Muscle of leg (tissue), 11 donors: ENCODE results near the gene DEFB132. TPM values are rescaled to one million over a fixed set of nuclear protein-coding genes. Genes with fewer than 3 reads are reported as not detected.
"Not testable (repeated sequence)": the region's sequence is repeated elsewhere in the genome, so short reads cannot be mapped to it uniquely, and the experiment has no call there.

Experiments
- DNase-seq: peaks from one replicate; pipeline ENCODE4 v3.0.0; 2013
- H3K27ac ChIP-seq: one replicate; pipeline ENCODE4 v1.5.1; 2013; ENCODE audit warnings: mild to moderate bottlenecking, low read length, control low read depth
- H3K27me3 ChIP-seq: one replicate; pipeline ENCODE4 v1.6.1; 2013; ENCODE audit warnings: low read length; ENCODE audit not compliant: control insufficient read depth, insufficient read depth
- H3K36me3 ChIP-seq: one replicate; pipeline ENCODE4 v1.6.1; 2013; ENCODE audit warnings: low read length; ENCODE audit not compliant: control insufficient read depth, insufficient read depth
- H3K4me1 ChIP-seq: one replicate; pipeline ENCODE4 v1.6.1; 2013; ENCODE audit warnings: low read length; ENCODE audit not compliant: control insufficient read depth, insufficient read depth
- H3K4me3 ChIP-seq: one replicate; pipeline ENCODE4 v1.5.1; 2013; ENCODE audit warnings: low read length, control low read depth
- H3K9me3 ChIP-seq: replicated peaks from 2 replicates; pipeline ENCODE4 v1.6.1; 2013; ENCODE audit warnings: low read depth, low read length; ENCODE audit not compliant: control insufficient read depth
- WGBS: methylation state at CpG from one replicate; pipeline ENCODE4 v1.1.5; 2013; ENCODE audit warnings: missing lambda C conversion rate; ENCODE audit not compliant: insufficient coverage; 5-methylcytosine and 5-hydroxymethylcytosine counted together
- polyA plus RNA-seq, 8 donors: library from polyadenylated mRNA; unstranded; fragments of 120-200 nt; gene quantifications; one replicate each; pipeline versions ENCODE4 v1.2.1 to v1.2.3, GENCODE V29; 2013; ENCODE audit warnings: inconsistent platforms in 1 of 8, low replicate concordance in 1 of 8; ENCODE audit not compliant: insufficient read length in 8 of 8, insufficient read depth in 1 of 8
- total RNA-seq: library from RNA; stranded (reverse); fragments of 120-200 nt; gene quantifications from one replicate; pipeline ENCODE4 v1.2.4, GENCODE V29; 2013

The DEFB132 gene
- total and polyA plus RNA-seq, 9 donors = not detected

GRCh38 chr20:226958-227357 is 30.6 kb upstream of the DEFB132 start, which contains the start of gene DEFB129:
Gene DEFB129, plus strand, starts transcription at chr20:227258. Its CDS starts 31 bp downstream, at chr20:227289.
- Histone ChIP-seq H3K36me3 (no peaks in the 10 kb centered on the region), H3K27ac (no peak within 1 kb of the TSS)
- WGBS = 65% methylated on average over 2 of the region's 3 CpGs

DNA sequence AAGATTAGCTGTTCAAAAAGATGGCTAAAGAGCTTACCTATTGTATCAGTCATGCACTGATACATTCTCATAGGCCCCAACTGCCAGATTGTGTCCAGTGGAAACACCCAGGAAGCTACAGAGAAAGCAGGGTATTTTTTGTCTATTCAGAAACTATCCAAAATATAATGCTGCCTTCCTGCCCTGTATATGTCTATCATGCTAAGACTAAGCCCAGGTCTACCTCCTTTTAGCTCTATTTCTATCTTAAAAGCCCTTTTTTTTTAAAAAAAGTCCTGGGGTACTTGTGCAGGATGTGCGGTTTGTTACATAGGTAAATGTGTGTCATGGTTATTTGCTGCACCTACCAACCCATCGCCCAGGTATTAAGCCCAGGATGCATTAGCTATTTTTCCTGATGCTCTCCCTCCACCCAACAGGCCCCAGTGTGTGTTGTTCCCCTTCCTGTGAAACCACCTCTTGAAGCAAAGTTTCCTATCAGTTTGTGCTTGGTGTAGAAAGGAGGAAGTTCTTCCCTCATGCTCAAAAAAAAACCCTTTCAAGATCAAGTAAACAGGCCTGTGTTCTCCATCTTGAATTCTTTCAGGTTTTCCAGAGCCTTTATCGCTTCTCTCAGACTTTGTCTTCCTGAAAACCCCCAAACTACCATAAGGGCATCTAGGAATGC is 30.0 kb upstream of the DEFB132 start:
- peak; percentile 36 for DNase-seq
- Histone ChIP-seq H3K27me3 (no peaks in the 10 kb centered on the region), H3K36me3 (no peaks in the 10 kb centered on the region), H3K4me3 (no peak overlapping the region), H3K4me1 (no peaks in the 10 kb centered on the region), H3K27ac (no peak overlapping the region), H3K9me3 (no peaks in the 10 kb centered on the region)
- WGBS = no CpG with 5 or more reads among the region's 3 CpGs

More at GRCh38 chr20:226958-227357, 30.6 kb upstream of the DEFB132 start, which contains the start of gene DEFB129:
- Histone ChIP-seq H3K9me3 (no peaks in the 10 kb centered on the region), H3K27me3 (no peaks in the 10 kb centered on the region), H3K4me3 (no peak within 1 kb of the TSS), H3K4me1 (no peaks in the 10 kb centered on the region)
- no peak for DNase-seq

DNA sequence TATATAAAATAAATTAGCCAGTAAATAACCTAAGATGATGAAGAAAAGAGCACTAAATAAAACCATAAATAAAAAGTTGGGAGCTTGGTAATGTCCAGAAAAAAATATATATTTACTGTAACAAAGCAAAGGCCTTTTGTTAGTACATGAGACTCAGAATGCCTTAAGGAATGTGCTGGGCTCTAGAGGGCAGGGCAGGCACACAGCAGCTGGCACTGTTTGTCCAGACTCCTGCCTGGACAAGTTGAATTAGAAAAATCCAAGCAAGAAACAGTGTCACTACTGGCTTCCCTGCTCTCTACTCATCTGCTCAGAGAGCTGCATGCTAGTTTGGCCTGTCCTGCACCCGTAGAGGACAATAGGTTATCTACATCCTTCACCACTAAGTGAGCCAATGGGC is 21.6 kb upstream of the DEFB132 start:
- H3K9me3 ChIP-seq = no peaks in the 10 kb centered on the region
- H3K27me3 ChIP-seq = no peaks in the 10 kb centered on the region
- no CpG with 5 or more reads among the region's 1 CpG for WGBS
- no peak overlapping the region for H3K4me3 ChIP-seq
- no peaks in the 10 kb centered on the region for H3K4me1 ChIP-seq
- no peak overlapping the region for H3K27ac ChIP-seq
- no peaks in the 10 kb centered on the region for H3K36me3 ChIP-seq
- DNase-seq = peak; percentile 23

GRCh38 chr20:237489-237888 is 20.0 kb upstream of the DEFB132 start:
- no peaks in the 10 kb centered on the region for H3K36me3 ChIP-seq
- WGBS = 0% methylated on average over 1 of the region's 4 CpGs
- H3K4me3 ChIP-seq = no peak overlapping the region
- no peak overlapping the region for H3K27ac ChIP-seq
- no peaks in the 10 kb centered on the region for H3K4me1 ChIP-seq
- peak; percentile 38 for DNase-seq
- no peaks in the 10 kb centered on the region for H3K9me3 ChIP-seq
- H3K27me3 ChIP-seq = no peaks in the 10 kb centered on the region

- Histone ChIP-seq H3K4me1 (no peaks in the 10 kb centered on the region), H3K9me3 (no peaks in the 10 kb centered on the region), H3K4me3 (no peak overlapping the region), H3K27ac (no peak overlapping the region), H3K27me3 (no peaks in the 10 kb centered on the region), H3K36me3 (no peaks in the 10 kb centered on the region)
- peak; percentile 11 for DNase-seq
- WGBS = no CpG with 5 or more reads among the region's 3 CpGs
These were observed 19.6 kb upstream of the DEFB132 start for GRCh38 chr20:237929-238328.

GRCh38 chr20:242905-243304 is 14.6 kb upstream of the DEFB132 start:
- Histone ChIP-seq H3K9me3 (peaks cover 2% of the 10 kb centered on the region), H3K4me1 (no peaks in the 10 kb centered on the region), H3K4me3 (no peak overlapping the region), H3K27me3 (no peaks in the 10 kb centered on the region), H3K36me3 (no peaks in the 10 kb centered on the region), H3K27ac (no peak overlapping the region)
- no CpG with 5 or more reads among the region's 2 CpGs for WGBS
- DNase-seq = no peak

GRCh38 chr20:251354-251753 is 6.2 kb upstream of the DEFB132 start:
- Histone ChIP-seq H3K27ac (no peak overlapping the region), H3K9me3 (peaks cover 2% of the 10 kb centered on the region), H3K4me3 (no peak overlapping the region), H3K4me1 (no peaks in the 10 kb centered on the region), H3K36me3 (no peaks in the 10 kb centered on the region), H3K27me3 (peaks cover 4% of the 10 kb centered on the region)
- DNase-seq = no peak
- no CpG with 5 or more reads among the region's 2 CpGs for WGBS

DNA sequence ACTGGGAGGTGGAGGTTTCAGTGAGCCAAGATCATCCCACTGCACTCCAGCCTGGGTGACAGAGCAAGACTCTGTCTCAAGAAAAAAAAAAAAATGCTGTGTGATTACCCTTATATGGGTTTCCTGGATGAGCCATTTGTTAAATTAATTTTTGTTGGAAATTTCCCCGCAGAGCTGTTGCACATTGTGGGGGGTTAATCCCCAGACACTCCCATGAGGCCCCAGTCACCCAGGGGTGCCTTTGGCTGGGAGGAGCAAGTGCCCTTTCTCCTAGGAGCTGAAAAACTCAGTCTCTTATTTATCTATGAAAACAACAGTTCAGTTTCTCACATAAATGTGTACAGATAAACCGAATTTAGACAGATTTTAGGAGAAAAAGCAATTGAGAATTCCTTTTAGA is 4.7 kb upstream of the DEFB132 start:
- Histone ChIP-seq H3K9me3 (no peaks in the 10 kb centered on the region), H3K4me1 (no peaks in the 10 kb centered on the region), H3K27ac (no peak overlapping the region), H3K36me3 (no peaks in the 10 kb centered on the region), H3K4me3 (no peak overlapping the region), H3K27me3 (peaks cover 6% of the 10 kb centered on the region)
- 60% methylated on average over 1 of the region's 2 CpGs for WGBS
- no peak for DNase-seq

DNA sequence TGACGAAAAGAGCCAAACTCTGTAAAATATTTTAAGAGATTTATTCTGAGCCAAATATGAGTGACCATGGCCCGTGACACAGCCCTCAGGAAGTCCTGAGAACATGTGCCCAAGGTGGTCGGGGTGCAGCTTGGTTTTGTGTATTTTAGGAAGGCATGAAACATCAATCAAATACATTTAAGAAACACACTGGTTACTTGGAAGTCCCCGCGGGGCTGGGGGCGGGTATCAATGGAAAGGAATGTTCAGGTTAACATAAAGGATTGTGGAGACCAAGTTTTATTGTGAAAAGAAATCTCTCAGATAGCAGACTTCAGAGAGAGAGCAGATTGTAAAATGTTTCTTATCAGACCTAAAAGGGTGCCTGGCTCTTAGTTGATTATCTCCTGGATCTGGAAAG is 4.1 kb upstream of the DEFB132 start:
- DNase-seq, H3K9me3 ChIP-seq, H3K27me3 ChIP-seq, H3K27ac ChIP-seq, H3K36me3 ChIP-seq, H3K4me3 ChIP-seq, H3K4me1 ChIP-seq: not testable (repeated sequence)
- no CpG with 5 or more reads among the region's 6 CpGs for WGBS

DNA sequence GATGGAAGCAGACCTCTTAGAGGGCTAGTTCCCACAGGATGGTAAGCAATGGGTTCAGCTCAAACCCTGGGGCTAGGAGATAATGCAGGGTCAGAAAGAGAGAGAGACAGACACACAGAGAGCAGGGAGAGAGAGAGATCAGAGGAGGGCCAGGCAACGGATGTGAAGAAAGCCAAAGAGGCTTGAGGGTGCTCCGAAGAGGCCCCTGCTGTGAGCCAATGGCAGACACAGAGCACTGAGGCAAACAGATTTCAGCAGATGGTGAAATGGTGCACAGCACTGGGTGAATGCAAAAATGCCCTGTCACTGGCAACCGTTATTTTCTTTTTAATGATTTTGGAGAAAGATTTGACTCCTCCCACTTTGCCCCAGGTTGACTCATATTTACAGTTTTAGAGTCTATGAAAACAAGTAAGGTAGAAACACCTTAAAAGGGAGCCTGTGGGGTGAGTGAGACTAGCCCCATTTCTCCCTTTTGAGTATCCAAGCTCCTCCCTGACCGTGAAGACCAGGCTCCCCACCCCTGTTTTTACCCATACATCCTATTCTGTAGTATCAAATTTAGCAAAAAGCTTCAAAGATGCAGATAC is 840 bp downstream of the DEFB132 start:
- Histone ChIP-seq H3K27ac (no peak overlapping the region), H3K36me3 (no peaks in the 10 kb centered on the region), H3K27me3 (peaks cover 6% of the 10 kb centered on the region), H3K4me1 (no peaks in the 10 kb centered on the region), H3K4me3 (no peak overlapping the region), H3K9me3 (no peaks in the 10 kb centered on the region)
- DNase-seq = no peak
- WGBS = 61% methylated on average over 2 of the region's 4 CpGs
